COR-L47 (cell line): Measurements from ENCODE around the gene PTPRF.

Experiments used
- DNase-seq: peaks from one replicate; lab custom pipeline; 2025; lab: John Stamatoyannopoulos, UW

Gene PTPRF

DNA sequence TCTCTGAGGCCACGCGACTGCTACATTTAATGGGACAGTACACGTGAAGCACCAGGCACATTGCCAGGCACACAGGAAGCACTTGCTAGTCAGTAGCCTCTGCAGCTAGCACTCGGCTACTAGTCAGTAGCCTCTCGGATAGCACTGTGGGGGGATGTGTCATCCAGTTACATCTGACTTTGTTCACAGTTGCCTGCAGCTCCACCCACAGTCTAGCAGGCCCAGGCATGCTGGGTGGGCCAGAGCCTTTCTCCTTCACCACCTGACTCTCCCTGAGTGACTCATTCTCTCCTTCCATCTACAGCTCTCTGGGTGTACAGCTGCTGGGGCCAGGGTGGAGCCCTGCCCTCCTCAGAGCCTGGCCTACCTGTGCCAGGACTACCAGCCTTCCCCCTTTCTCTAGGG is 51.5 kb downstream of the PTPRF start:
- DNase-seq, result peak; percentile 71

DNA sequence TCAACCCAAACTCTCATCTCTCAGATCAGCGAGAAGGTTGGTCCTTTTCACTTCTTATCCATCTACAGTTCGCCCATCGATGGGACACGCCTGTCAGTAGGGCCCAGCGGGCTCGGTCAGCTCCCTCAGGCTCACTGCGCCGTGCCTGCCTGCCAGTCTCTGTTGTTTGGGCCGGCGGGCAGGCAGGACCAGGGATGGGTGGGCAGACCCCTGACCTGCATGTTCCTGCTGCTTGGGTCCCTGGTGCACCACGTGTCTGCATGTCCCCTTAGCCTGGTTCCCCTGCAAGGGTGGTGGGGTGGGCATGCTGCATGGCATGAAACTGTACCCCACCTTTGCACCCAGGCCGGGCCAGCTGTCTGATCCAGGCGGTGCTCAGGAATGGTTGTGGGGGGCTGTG is 52.4 kb downstream of the PTPRF start:
- DNase-seq, result no peak

DNA sequence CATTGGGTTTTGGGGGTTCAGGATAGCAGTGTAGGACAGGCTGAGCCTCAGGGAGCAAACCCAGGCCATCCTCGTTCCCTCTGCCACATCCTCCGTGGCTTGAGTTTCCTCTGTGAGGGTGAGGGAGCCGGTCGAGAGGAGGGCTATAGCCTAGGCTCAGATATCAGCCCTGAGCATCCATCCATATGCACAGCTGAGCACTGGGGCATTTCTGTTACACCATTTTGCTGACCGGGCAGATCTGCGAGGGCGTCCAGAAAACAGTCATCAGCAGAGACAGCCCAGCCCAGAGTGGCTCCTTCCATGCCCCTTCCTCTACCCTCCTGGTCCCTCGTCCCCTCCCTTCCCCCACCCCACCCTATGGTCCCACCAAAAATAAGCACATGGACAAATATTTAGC is 53.5 kb downstream of the PTPRF start:
- DNase-seq, result no peak

DNA sequence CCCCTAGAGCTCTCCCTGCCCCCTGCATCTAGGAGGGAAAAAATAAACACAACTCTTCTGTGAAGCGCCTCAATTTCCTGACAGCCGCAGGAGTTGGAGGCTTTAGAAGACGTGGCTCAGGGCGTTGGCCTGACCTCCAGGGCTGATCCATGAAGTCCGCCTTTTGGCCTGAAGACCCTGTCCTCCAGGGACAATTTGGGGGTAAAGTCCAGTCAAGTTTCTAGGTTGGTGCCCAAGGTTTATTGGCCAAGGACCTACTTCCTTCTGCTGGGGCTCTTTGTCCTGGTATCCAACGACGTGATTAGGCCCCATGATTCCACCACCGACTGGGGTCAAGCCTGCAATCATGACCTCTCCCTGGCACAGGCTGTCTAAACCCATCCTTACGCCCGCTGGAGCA is 54.9 kb downstream of the PTPRF start:
- DNase-seq, result no peak

DNA sequence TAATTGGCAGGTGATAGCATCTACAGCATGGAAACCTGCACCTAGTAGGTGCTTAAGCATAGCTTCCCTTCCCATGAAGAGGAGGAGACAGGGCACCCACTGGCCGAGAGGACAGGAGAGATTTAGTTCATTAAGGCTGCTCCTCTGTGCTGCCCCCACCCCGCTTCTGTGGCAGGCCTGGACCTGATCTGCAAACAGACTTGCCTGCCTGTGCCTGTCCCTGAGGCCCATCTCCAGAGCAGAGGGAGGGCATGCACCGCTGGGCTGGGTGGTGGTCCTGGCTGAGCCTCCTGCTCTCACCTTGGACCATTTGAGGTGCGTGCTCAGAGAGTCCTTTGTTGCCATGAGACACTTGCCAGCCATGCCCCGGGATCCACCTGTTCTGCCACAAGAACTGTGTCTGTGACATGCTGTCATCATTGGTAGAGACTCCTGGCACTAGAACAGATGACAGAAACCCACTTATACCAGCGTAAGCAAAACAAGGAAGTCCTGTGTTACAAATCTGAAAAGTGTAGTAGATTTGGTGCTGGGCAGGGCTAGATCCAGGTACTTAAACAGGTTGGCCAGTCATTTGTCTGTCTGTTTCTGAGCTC is 55.6 kb downstream of the PTPRF start:
- DNase-seq, result no peak

DNA sequence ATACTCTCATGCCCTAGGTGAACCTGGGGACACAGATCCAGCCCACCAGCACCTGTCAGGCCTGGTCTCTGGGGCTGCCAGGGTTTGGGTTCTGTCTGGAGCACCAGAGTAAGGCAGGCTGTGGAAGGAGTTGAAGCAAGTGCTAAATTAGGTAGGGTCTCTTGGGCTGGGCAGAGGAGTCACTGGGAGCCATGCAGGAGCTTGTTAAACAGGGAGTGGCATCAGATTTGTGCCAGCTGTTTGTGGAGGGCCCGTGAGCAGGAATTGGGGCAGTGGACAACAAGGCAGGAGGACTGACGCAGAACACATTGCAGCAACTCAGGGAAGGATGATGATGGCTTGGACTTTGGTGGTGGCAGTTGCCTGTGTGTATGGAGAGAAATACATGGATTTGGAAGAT is 56.3 kb downstream of the PTPRF start:
- no peak for DNase-seq

DNA sequence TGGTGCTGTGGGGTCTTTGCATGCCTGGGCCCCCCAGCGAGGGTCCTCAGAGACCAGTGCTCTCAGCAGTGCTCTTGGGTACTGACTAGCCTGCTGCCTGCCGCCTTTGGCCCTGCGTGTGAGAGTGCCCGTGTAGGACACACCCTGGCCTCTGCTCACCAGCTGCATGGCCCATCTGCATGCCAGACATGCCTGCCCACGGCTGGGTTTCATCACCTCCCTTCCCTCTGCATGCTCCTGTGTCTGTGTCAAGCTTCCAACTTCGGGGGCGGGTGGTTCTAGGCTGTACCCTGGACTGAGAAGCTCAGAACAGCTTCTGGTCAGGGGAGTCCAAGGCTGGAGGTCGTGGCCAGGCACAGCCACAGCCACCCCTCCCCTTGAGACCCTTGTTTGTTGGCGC is 56.9 kb downstream of the PTPRF start:
- DNase-seq, result no peak

DNA sequence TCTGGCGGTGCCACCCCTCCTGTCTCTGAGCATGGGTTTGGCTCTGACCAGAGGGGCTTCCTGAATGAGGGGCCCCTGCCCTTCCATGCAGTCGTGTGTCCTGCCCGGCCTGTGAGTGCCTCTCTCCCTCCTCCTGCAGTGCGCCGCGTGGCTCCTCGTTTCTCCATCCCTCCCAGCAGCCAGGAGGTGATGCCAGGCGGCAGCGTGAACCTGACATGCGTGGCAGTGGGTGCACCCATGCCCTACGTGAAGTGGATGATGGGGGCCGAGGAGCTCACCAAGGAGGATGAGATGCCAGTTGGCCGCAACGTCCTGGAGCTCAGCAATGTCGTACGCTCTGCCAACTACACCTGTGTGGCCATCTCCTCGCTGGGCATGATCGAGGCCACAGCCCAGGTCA is 57.9 kb downstream of the PTPRF start:
- no peak for DNase-seq

DNA sequence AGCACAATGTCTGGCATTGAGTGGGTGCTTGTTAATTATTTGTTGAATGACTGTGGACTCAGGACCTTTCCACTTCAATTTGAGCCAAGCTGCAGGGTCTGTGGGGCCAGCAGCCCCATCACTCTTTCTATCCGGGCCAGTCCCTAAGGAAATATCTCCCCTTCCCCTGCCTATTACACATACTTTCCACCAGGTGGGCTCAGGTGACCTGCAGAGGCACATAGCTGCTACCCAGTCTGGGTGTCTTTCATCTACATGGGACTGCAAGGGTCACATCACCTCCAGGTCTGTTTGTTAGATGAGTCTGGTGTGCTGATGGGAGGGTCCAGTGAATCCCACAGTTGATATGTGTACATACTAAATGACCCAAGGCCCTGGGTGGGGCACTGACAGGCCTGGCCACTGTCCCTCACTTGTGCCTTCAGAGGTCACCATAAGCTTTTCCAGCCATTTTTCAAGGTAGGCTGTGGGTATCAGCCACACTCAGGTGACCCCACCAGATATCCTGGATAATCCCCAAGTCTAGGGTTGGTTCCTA is 59.8 kb downstream of the PTPRF start:
- no peak for DNase-seq

DNA sequence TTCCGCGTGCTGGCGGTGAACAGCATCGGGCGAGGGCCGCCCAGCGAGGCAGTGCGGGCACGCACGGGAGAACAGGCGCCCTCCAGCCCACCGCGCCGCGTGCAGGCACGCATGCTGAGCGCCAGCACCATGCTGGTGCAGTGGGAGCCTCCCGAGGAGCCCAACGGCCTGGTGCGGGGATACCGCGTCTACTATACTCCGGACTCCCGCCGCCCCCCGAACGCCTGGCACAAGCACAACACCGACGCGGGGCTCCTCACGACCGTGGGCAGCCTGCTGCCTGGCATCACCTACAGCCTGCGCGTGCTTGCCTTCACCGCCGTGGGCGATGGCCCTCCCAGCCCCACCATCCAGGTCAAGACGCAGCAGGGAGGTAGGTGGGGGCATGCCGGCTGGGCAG is 60.5 kb downstream of the PTPRF start:
- DNase-seq, result no peak

DNA sequence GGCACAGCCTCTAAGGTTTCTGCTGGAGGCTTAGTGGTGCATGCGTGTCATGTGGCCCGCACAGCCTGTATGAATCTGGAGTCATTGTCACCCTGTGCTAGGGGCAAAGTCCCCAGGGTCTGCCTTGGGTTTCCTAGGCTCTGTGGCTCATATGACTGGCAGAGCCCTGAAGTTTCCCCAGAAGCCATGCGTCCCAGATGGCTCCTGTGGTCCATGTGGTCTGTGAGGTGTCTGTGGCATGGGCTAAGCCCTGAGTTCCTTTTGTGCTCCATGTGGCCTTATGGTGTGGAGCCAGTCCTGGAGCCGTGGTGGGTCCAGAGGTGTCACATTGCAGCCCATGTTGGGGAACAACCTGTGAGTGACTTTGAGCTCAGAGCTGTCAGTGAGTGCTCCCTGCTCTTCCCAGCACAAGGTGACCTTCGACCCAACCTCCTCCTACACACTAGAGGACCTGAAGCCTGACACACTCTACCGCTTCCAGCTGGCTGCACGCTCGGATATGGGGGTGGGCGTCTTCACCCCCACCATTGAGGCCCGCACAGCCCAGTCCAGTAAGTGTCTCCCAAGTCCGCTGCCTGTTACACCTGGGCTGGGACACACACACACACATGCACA is 61.5 kb downstream of the PTPRF start:
- no peak for DNase-seq

DNA sequence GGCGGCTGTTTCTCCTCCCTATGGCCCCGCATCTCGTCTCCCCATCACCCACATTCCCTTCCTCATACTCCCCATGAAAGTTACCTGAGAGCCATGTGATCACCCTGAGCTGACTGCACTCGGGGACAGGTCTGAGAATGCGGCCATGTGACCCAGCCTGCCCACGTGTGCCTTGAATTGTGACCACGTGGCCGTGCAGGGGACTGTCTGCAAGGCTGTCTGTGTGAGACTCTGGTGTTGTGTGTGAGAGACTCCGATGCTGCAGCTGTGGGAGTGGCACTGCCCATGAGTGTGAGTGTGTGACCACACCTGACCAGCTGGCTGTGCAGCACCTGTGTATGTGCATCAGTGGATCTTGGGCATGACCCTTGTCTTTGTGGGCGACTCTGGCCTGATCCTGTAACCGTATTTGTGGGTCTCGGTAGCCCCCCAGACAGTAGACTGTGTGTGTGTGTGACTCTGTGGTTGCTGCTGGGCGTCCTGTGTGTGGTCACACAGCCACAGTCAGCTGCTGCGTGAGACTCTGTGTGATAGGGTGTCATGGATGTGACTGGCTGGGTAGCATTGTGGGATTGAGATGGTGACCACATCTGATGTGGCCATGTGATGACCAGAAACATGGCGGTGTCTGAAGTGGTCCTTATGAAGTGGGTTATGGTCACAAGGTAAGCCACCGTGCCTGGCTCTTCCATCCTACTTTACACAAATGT is 62.4 kb downstream of the PTPRF start:
- DNase-seq, result no peak

DNA sequence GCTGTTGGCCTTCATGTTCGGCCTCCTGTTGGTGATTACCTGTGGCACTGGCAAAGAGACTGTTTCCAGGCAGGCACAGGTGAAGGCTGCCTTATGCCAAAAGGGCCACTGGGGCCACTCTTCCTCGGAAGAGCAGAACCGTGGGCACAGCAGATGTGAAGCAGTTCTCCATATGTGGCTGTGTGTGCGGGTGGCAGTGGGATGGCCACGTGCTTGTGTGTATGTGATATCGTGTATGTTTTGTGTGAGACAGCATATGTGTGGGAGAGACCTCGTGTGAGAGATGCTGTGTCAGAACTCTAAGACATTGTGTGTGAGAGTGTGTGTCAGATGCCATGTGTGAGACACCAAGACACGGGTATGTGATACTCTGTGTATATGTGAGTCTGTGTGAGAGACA is 65.9 kb downstream of the PTPRF start:
- DNase-seq, result no peak

DNA sequence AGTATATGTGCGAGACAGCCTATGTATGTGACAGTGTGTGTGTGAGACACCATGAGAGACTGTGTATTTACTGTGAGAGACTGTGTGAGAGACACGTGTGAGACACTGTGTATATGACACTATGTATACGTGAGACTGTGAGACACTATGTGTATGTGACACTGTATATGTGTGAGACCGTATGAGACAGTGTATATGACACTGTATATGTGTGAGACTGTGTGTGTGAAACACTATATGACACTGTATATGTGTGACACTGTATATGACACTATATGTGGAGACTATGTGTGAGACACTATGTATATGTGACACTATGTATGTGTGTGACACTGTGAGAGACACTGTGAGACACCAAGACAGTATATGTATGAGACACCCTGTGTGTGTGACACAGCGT is 66.3 kb downstream of the PTPRF start:
- DNase-seq, result no peak

DNA sequence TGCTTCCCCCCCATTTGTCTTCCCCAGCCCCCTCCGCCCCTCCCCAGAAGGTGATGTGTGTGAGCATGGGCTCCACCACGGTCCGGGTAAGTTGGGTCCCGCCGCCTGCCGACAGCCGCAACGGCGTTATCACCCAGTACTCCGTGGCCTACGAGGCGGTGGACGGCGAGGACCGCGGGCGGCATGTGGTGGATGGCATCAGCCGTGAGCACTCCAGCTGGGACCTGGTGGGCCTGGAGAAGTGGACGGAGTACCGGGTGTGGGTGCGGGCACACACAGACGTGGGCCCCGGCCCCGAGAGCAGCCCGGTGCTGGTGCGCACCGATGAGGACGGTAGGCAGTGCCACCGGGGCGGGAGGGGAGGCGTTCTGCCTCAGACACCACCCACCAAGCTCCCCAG is 67.0 kb downstream of the PTPRF start:
- no peak for DNase-seq

DNA sequence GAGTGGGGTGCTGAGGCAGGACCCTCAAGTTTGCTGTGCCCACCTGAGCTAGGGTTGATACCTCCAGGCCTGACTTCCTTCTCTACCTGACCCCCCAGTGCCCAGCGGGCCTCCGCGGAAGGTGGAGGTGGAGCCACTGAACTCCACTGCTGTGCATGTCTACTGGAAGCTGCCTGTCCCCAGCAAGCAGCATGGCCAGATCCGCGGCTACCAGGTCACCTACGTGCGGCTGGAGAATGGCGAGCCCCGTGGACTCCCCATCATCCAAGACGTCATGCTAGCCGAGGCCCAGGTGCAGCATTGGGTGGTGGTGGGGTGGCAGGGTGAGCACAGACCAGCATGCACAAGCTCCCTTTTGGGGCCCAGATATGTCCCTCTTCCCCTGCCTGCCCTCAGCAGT is 67.9 kb downstream of the PTPRF start:
- DNase-seq, result no peak

DNA sequence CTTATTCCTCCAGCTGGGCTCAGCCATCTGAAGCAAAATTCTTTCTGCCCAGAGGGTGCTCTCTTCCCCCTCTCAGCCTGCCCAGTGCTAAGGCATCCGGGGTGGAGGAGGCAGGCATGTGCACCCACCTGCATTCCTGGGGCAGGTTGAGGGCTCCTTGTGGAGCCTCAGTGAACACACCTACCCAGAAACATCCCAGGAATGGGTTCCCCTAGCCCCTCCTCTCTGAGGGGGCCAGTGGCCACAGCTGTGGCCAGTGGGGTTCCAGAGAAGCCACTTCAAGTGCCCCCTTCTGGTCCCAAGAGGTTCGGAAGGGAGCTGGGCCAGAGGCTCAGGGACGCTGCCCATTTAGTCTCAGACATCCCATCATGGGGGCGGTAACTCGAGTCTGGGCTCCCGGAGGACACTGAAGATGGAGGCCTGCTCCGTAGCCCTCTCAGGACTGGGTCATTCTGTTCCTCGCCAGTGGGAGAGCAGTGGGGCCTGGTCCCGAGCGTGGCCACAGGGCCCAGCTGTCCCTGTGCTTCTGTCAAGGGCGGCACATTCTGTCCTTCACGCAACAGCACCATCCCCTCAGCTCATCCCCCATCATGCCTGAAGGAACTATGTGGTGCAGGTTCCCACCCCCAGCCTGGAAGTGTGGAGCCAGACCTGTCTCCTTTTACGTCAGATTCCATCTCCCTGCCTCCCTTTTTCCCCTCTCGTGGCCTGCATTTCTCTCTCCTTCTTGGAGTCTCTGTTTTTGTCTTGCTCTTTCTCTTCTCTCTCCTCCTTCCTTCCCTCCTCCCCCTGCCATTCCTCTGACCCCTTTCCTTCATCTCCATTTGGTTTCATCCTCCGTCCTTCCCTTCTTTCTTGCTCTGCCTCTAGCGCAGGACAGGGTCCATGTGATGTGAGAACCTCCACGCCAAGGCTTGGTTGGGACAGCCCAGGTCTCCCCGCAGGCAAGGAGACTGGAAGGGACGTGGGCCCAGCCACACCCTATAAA is 69.6 kb downstream of the PTPRF start:
- DNase-seq, result no peak

DNA sequence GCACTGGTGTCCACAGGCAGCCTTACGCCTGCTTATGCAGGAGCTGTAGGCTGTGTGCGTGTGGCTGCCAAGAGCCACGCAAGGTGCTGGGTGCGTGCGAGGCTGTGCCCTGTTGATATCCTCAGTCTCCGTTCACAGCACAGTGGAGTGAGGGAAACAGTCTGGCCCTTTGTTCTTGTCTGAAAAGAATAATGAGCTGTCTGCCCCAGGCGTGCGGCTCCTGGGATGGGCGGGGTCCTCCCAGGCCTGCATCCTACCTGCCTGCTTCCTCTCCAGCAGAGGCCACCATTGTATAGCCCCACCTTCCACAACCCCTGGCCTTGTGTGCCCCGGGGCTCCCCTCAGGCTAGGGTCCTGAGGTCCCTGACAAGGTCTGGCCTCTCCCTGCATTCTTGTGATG is 72.3 kb downstream of the PTPRF start:
- DNase-seq, result peak; percentile 40

DNA sequence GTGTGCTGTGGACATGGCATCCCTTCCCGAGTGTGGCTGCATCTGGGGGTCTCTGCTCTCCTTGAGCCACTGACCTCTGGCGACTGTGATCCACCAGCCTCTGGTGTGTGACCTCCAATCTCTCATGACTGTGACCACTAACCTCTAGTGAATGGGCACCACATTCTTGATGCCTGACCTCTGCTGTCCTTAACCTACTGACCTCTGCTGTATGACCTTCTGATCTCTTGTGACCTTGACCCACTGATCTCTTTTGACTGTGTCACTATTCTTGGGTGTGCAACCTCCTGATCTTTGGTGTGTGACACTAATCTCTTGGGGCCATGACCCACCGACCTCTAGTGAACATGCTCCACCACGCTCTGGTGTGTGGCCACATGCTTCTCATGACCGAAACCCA is 73.5 kb downstream of the PTPRF start:
- DNase-seq, result no peak

DNA sequence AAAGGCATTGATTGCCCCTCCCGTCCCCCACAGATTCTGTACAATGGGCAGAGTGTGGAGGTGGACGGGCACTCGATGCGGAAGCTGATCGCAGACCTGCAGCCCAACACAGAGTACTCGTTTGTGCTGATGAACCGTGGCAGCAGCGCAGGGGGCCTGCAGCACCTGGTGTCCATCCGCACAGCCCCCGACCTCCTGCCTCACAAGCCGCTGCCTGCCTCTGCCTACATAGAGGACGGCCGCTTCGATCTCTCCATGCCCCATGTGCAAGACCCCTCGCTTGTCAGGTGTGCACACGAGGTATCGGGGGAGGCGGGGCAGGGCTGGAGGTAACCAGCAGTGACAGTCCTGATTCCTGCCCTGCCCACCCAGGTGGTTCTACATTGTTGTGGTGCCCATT is 74.5 kb downstream of the PTPRF start:
- no peak for DNase-seq

DNA sequence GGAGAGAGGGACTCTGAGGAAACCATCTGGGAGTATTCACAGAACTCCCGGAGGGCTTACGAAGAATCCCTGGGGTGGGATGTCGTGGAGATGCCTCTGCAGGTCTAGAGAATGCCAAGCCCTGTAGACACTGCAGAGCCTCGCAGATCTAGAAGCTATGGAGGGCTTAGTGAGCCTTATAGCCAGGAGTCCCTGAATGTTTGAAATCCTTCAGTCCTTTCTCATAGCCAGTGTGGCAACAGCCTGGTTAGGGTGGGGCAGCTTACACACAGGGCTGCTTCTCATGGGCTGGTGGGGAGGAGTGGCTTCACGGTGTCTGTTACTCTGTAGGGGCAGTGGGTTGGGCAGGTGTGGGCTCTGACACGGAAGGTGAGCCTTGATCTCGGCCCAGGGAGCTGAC is 75.1 kb downstream of the PTPRF start:
- no peak for DNase-seq

DNA sequence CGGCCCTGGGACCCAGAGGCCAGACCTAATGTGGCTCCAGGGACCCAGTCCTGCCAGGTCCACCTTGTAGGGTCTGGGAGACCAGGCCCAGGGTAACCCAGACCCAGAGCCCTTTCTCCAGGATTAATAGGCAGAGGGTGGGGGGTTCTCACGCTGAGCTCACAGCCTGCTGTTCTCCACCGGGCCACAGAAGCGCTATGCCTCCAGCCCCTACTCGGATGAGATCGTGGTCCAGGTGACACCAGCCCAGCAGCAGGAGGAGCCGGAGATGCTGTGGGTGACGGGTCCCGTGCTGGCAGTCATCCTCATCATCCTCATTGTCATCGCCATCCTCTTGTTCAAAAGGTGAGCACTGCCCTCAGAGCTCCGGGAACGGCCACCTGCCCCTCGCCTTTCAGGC is 75.9 kb downstream of the PTPRF start:
- DNase-seq, result no peak
